H1 (cell line): ENCODE data around the gene FPGS. TPM values are rescaled to one million over a fixed set of nuclear protein-coding genes. Genes with fewer than 3 reads are reported as not detected.

Experiments
- CTCF ChIA-PET: fragments of 300-600 bp; sonication (Branson Sonifier 250); formaldehyde crosslinking; loops from one replicate; lab custom pipeline; 2021; ENCODE audit not compliant: partially characterized antibody; lab: Charles Lee
- POLR2A ChIA-PET: fragments of 300-600 bp; sonication (Branson Sonifier 250); formaldehyde crosslinking; loops from one replicate; lab custom pipeline; 2021; ENCODE audit warnings: inconsistent platforms; ENCODE audit not compliant: partially characterized antibody; lab: Charles Lee
- DNase-seq, 2 experiments: peaks; one replicate each; pipeline versions ENCODE4 v3.0.0 to v3.0.0-alpha.2; 2010 to 2022; ENCODE audit warnings: low spot score in 2 of 2, low read depth in 1 of 2, mixed read lengths in 1 of 2
- FAIRE-seq: peaks from 2 replicates; lab custom pipeline; 2011; peaks lifted over from hg19 to GRCh38; lab: Jason Lieb, UNC
- H2AFZ ChIP-seq: 2 replicates; pipeline ENCODE4 v1.8.1; 2012; ENCODE audit warnings: low read length, inconsistent platforms
- H2AK5ac ChIP-seq: 2 replicates; pipeline ENCODE4 v1.6.1; 2013; ENCODE audit warnings: low read depth, low read length
- H2BK120ac ChIP-seq: replicated peaks from 2 replicates; pipeline ENCODE3; 2013; ENCODE audit warnings: low read depth, low read length, inconsistent platforms
- H2BK12ac ChIP-seq: 2 replicates; pipeline ENCODE4 v1.6.1; 2013; ENCODE audit warnings: low read depth, low read length
- H2BK15ac ChIP-seq: 2 replicates; pipeline ENCODE4 v1.6.1; 2013; ENCODE audit warnings: low read length
- H2BK20ac ChIP-seq: 2 replicates; pipeline ENCODE4 v1.6.1; 2013; ENCODE audit warnings: low read length
- H2BK5ac ChIP-seq: 2 replicates; pipeline ENCODE4 v1.6.1; 2013; ENCODE audit warnings: low read depth, low read length
- H3K14ac ChIP-seq: 2 replicates; pipeline ENCODE4 v1.6.1; 2013; ENCODE audit warnings: inconsistent platforms; ENCODE audit not compliant: insufficient read length
- H3K18ac ChIP-seq: 2 replicates; pipeline ENCODE4 v1.6.1; 2013; ENCODE audit warnings: low read length; ENCODE audit errors: extremely low read depth
- H3K23ac ChIP-seq: 2 replicates; pipeline ENCODE4 v1.6.1; 2013; ENCODE audit warnings: inconsistent platforms; ENCODE audit not compliant: insufficient read length
- H3K23me2 ChIP-seq: 2 replicates; pipeline ENCODE4 v1.6.1; 2013; ENCODE audit warnings: low read depth, low read length
- H3K27ac ChIP-seq: 2 replicates; pipeline ENCODE4 v1.6.1; 2011; ENCODE audit warnings: low read depth, low read length, inconsistent platforms
- H3K27me3 ChIP-seq, 4 experiments: replicated peaks in 1 of 4; 1 replicate in 1 of 4; 2 replicates in 3 of 4; pipeline versions ENCODE4 v1.6.1 to v1.8.1; 2011 to 2013; ENCODE audit warnings: low read length in 3 of 4, mild to moderate bottlenecking in 3 of 4, inconsistent platforms in 2 of 4, mixed read lengths in 2 of 4, moderate library complexity in 1 of 4; ENCODE audit not compliant: control insufficient read depth in 3 of 4, insufficient read depth in 3 of 4; ENCODE audit errors: extremely low read depth in 1 of 4
- H3K36me3 ChIP-seq, 4 experiments: 2 replicates each; pipeline versions ENCODE4 v1.6.1 to v1.8.1; 2011 to 2013; ENCODE audit warnings: mild to moderate bottlenecking in 4 of 4, low read length in 3 of 4, moderate library complexity in 2 of 4, control low read depth in 1 of 4, inconsistent platforms in 1 of 4; ENCODE audit not compliant: insufficient read depth in 4 of 4, control insufficient read depth in 2 of 4
- H3K4ac ChIP-seq: replicated peaks from 2 replicates; pipeline ENCODE3; 2013; ENCODE audit warnings: low read length, low read depth, mixed read lengths, inconsistent platforms; ENCODE audit not compliant: insufficient read length
- H3K4me1 ChIP-seq, 4 experiments: replicated peaks in 1 of 4; 1 replicate in 1 of 4; 2 replicates in 3 of 4; pipeline versions ENCODE4 v1.6.1 to v1.8.1; 2011 to 2013; ENCODE audit warnings: low read length in 3 of 4, inconsistent platforms in 2 of 4, mixed read lengths in 1 of 4; ENCODE audit not compliant: insufficient read depth in 4 of 4, control insufficient read depth in 3 of 4
- H3K4me2 ChIP-seq, 2 experiments: 2 replicates each; pipeline versions ENCODE4 v1.6.1 to v1.8.1; 2011 to 2013; ENCODE audit warnings: low read depth in 2 of 2, low read length in 2 of 2, control low read depth in 1 of 2, inconsistent platforms in 1 of 2, mild to moderate bottlenecking in 1 of 2; ENCODE audit not compliant: insufficient read depth in 1 of 2
- H3K4me3 ChIP-seq, 4 experiments: fragments of 200-600, 300-600 bp in 1 of 4; sonication (generic), shearing (Covaris generic), sonication (Bioruptor Twin) in 1 of 4; 2 replicates each; pipeline versions ENCODE4 v1.5.1 to v1.8.1; 2011 to 2016; ENCODE audit warnings: low read length in 4 of 4, low read depth in 3 of 4, control low read depth in 2 of 4, inconsistent platforms in 2 of 4, mild to moderate bottlenecking in 2 of 4, mixed read lengths in 1 of 4, moderate library complexity in 1 of 4; ENCODE audit not compliant: insufficient read depth in 2 of 4; ENCODE audit errors: extremely low read depth in 1 of 4
- H3K56ac ChIP-seq: replicated peaks from 2 replicates; pipeline ENCODE3; 2013; ENCODE audit warnings: low read depth, mild to moderate bottlenecking, mixed read lengths, low read length, inconsistent platforms; ENCODE audit not compliant: insufficient read length
- H3K79me1 ChIP-seq: 2 replicates; pipeline ENCODE4 v1.6.1; 2013; ENCODE audit warnings: low read depth, low read length, control low read depth
- H3K79me2 ChIP-seq, 2 experiments: 2 replicates each; pipeline versions ENCODE4 v1.6.1 to v1.8.1; 2012 to 2013; ENCODE audit warnings: low read length in 2 of 2, mild to moderate bottlenecking in 2 of 2, inconsistent platforms in 1 of 2; ENCODE audit not compliant: insufficient read depth in 2 of 2, control insufficient read depth in 1 of 2
- H3K9ac ChIP-seq, 4 experiments: replicated peaks in 1 of 4; 1 replicate in 1 of 4; 2 replicates in 3 of 4; pipeline versions ENCODE4 v1.6.1 to v1.8.1; 2011 to 2013; ENCODE audit warnings: low read depth in 3 of 4, low read length in 3 of 4, control low read depth in 2 of 4, mild to moderate bottlenecking in 2 of 4, moderate library complexity in 2 of 4, inconsistent platforms in 1 of 4; ENCODE audit errors: extremely low read depth in 1 of 4
- H3K9me3 ChIP-seq, 2 experiments: 2 replicates each; pipeline versions ENCODE4 v1.6.1 to v1.8.1; 2012 to 2013; ENCODE audit warnings: mild to moderate bottlenecking in 2 of 2, moderate library complexity in 2 of 2, control low read depth in 1 of 2, inconsistent platforms in 1 of 2, low read depth in 1 of 2, low read length in 1 of 2, mixed read lengths in 1 of 2; ENCODE audit not compliant: insufficient read depth in 2 of 2
- H4K20me1 ChIP-seq, 2 experiments: replicated peaks in 1 of 2; 2 replicates each; pipeline versions ENCODE3 to v1.8.1; 2011 to 2013; ENCODE audit warnings: inconsistent platforms in 2 of 2, low read length in 2 of 2, mild to moderate bottlenecking in 1 of 2; ENCODE audit not compliant: insufficient read depth in 2 of 2, control insufficient read depth in 1 of 2
- H4K5ac ChIP-seq: 2 replicates; pipeline ENCODE4 v1.6.1; 2013; ENCODE audit warnings: low read length, low read depth, mixed read lengths, inconsistent platforms; ENCODE audit not compliant: insufficient read length
- H4K8ac ChIP-seq: 2 replicates; pipeline ENCODE4 v1.8.0; 2013; ENCODE audit warnings: mild to moderate bottlenecking, moderate library complexity, low read length, inconsistent platforms; ENCODE audit not compliant: insufficient read depth; ENCODE audit errors: extremely low read depth
- H4K91ac ChIP-seq: replicated peaks from 2 replicates; pipeline ENCODE3; 2013; ENCODE audit warnings: low read length, mixed read lengths, inconsistent platforms; ENCODE audit not compliant: insufficient read length
- CHD2 ChIP-seq: IDR thresholded peaks from 2 replicates; pipeline ENCODE4 v1.6.1; 2012; ENCODE audit warnings: low read length, improper control_type of control experiment
- EGR1 ChIP-seq: IDR thresholded peaks from 2 replicates; pipeline ENCODE4 v1.6.1; 2011; ENCODE audit warnings: low read depth, low read length, borderline replicate concordance
- KDM1A ChIP-seq: fragments of 200-600, 300-600 bp; sonication (generic); IDR thresholded peaks from 2 replicates; pipeline ENCODE4 v1.7.1; 2016; ENCODE audit warnings: mild to moderate bottlenecking, low read length, borderline replicate concordance
- NANOG ChIP-seq: IDR thresholded peaks from 2 replicates; pipeline ENCODE4 v1.6.1; 2011; ENCODE audit warnings: low read length, low read depth, mild to moderate bottlenecking, inconsistent platforms; ENCODE audit not compliant: insufficient read depth, poor library complexity, severe bottlenecking
- PHF8 ChIP-seq: fragments of 200-600 bp; sonication (generic); conservative IDR thresholded peaks from 2 replicates; pipeline ENCODE4 v1.7.1; 2012; ENCODE audit warnings: low read depth, mild to moderate bottlenecking, inconsistent platforms, low read length, moderate library complexity
- SIX5 ChIP-seq: IDR thresholded peaks from 2 replicates; pipeline ENCODE4 v1.6.1; 2011; ENCODE audit warnings: mild to moderate bottlenecking, low read depth, low read length
- SP4 ChIP-seq: IDR thresholded peaks from 2 replicates; pipeline ENCODE4 v1.6.1; 2012; ENCODE audit warnings: low read length, inconsistent platforms
- SUZ12 ChIP-seq: fragments of 200-600 bp; sonication (generic); IDR thresholded peaks from 2 replicates; pipeline ENCODE4 v1.6.1; 2012; ENCODE audit warnings: mild to moderate bottlenecking, inconsistent platforms, low read length, moderate library complexity, mixed read lengths
- TCF12 ChIP-seq: IDR thresholded peaks from 2 replicates; pipeline ENCODE4 v1.6.1; 2011; ENCODE audit warnings: low read depth, mild to moderate bottlenecking, low read length
- TEAD4 ChIP-seq: IDR thresholded peaks from 2 replicates; pipeline ENCODE4 v1.6.1; 2012; ENCODE audit warnings: low read depth, low read length, inconsistent platforms, mixed read lengths
- WGBS, 2 experiments: shearing (Covaris generic) in 1 of 2; methylation state at CpG; one replicate each; pipeline versions ENCODE4 v1.1.6 to v1.1.7; 2013 to 2015; ENCODE audit warnings: low lambda C conversion rate in 2 of 2, mixed read lengths in 2 of 2, inconsistent platforms in 1 of 2, low coverage in 1 of 2, missing lambda C conversion rate in 1 of 2; ENCODE audit not compliant: insufficient replicate concordance in 2 of 2, insufficient coverage in 1 of 2, insufficient read length in 1 of 2; ENCODE audit errors: extremely low coverage in 1 of 2, missing lambda C conversion rate in 1 of 2; 5-methylcytosine and 5-hydroxymethylcytosine counted together
- polyA plus RNA-seq, 7 experiments: library from polyadenylated mRNA; depleted of rRNA in 3 of 7; stranded (reverse) in 5 of 7; unstranded in 2 of 7; fragments of >200 nt in 5 of 7; fragments of 200-250 nt in 2 of 7; gene quantifications; 1 replicate in 5 of 7; 2 replicates in 1 of 7; 4 replicates in 1 of 7; pipeline versions ENCODE4 v1.2.1 to v1.2.3, GENCODE V29; 2011 to 2013; ENCODE audit warnings: missing spikeins in 2 of 7, mixed read lengths in 2 of 7
- total RNA-seq: library from RNA; stranded (reverse); fragmentation: NEBNext Ultra II Directional; extraction: Animal tissue kit (Norgen Biotek cat#: 25700); gene quantifications from 2 replicates; pipeline ENCODE4 v1.2.1, GENCODE V29; 2021
- TF ChIP-seq, protein P1 (sequence below): IDR thresholded peaks from 2 replicates; pipeline ENCODE4 v1.6.1; 2011; ENCODE audit warnings: low read length, improper control_type of control experiment

FPGS gene
- total and polyA plus RNA-seq, 2 of the 8 experiments (the other 6 are each of a cell fraction or from before 2014, with no cell fraction given) = 62.4 to 83.0 TPM

DNA sequence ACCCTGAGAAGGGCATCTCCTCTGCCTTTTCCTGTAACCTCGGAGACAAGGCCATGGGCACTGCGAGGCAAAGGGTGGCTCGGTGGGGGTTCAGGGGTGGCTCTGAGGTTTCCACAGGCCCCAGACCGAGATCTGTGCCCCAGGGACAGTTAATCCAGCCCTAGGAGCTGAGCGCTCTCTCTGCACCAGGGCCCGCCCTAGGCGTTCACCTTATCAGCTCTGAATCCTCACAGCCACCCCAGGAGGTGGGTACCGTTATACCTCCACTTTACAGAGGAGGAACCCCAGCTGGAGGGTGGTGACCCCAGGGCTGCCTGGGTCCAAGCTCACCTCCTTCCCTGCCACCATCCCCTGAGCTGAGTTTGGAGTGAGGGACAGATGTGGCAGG is 54.0 kb downstream of the FPGS start:
- Histone ChIP-seq H2BK120ac (no peak overlapping the region), H2AK5ac (no peak overlapping the region; the same call in 1 of the 2 replicates), H3K23me2 (no peaks in the 10 kb centered on the region; the same call in 1 of the 2 replicates), H2AFZ (no peak overlapping the region), H3K79me1 (no peaks in the 10 kb centered on the region), H2BK5ac (no peak overlapping the region), H3K56ac (no peak overlapping the region), H3K27ac (no peak overlapping the region), H4K5ac (no peak overlapping the region), H2BK15ac (no peak overlapping the region), H4K20me1 (no peaks in the 10 kb centered on the region), H3K27me3 (no peaks in the 10 kb centered on the region), H2BK20ac (no peak overlapping the region), H3K4me2 (no peak overlapping the region), H3K4me3 (no peak overlapping the region), H3K4ac (no peak overlapping the region), H3K23ac (no peak overlapping the region), H3K36me3 (no peaks in the 10 kb centered on the region), H3K9ac (no peak overlapping the region), H3K14ac (no peak overlapping the region), H4K8ac (no peak overlapping the region), H3K79me2 (no peaks in the 10 kb centered on the region), H3K18ac (no peak overlapping the region), H3K4me1 (peaks cover 0 to 10% (median 6%) of the 10 kb centered on the region in 4 experiments; a peak in 5 of 7 replicates), H3K9me3 (no peaks in the 10 kb centered on the region), H4K91ac (no peak overlapping the region), H2BK12ac (no peak overlapping the region)
- CTCF ChIA-PET = interaction anchor here (0.7 to 6.6 kb wide), 6 partner anchors 10 to 65 kb away, joined by 3 to 50 read pairs (median 5); no protein-coding TSS in a partner anchor
- POLR2A ChIA-PET = interaction anchor here (1.2 kb wide), 1 partner anchor 11 kb away, joined by 3 read pairs; no protein-coding TSS in a partner anchor
- no peak for FAIRE-seq
- no peak for TF ChIP-seq SUZ12
- no peak for TF ChIP-seq PHF8
- no peak for TF ChIP-seq NANOG
- no peak for TF ChIP-seq SP4
- no peak for TF ChIP-seq SIX5
- no peak for TF ChIP-seq CHD2
- no peak for TF ChIP-seq TCF12
- TF ChIP-seq TEAD4 = no peak
- no peak for TF ChIP-seq KDM1A
- TF ChIP-seq, protein P1, sequence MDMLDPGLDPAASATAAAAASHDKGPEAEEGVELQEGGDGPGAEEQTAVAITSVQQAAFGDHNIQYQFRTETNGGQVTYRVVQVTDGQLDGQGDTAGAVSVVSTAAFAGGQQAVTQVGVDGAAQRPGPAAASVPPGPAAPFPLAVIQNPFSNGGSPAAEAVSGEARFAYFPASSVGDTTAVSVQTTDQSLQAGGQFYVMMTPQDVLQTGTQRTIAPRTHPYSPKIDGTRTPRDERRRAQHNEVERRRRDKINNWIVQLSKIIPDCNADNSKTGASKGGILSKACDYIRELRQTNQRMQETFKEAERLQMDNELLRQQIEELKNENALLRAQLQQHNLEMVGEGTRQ = no peak
- TF ChIP-seq EGR1 = no peak
- no peak for DNase-seq
- 85% methylated on average over 6 of the region's 8 CpGs; no CpG with 5 or more reads in 1 of the 2 experiments for WGBS, 2 experiments
